Sigmoid colon (tissue), 7 donors: Measurements from ENCODE around the gene SH2D2A. TPM values are rescaled to one million over a fixed set of nuclear protein-coding genes. Genes with fewer than 3 reads are reported as not detected.

Experiments
- DNase-seq: peaks from one replicate; pipeline ENCODE4 v3.0.0-alpha.2; 2019
- H3K27ac ChIP-seq, 4 donors: fragments of 200-600 bp; sonication (generic); one replicate each; pipeline ENCODE4 v1.5.1; 2016 to 2019; ENCODE audit warnings: mild to moderate bottlenecking in 1 of 4
- H3K27me3 ChIP-seq, 3 donors: fragments of 200-600 bp; sonication (generic); one replicate each; pipeline ENCODE4 v1.5.1; 2019; ENCODE audit warnings: mild to moderate bottlenecking in 1 of 3
- H3K36me3 ChIP-seq, 4 donors: fragments of 200-600 bp; sonication (generic); one replicate each; pipeline ENCODE4 v1.5.1; 2016 to 2019
- H3K4me1 ChIP-seq, 4 donors: fragments of 200-600 bp; sonication (generic); one replicate each; pipeline ENCODE4 v1.5.1; 2017 to 2019
- H3K4me3 ChIP-seq, 4 donors: fragments of 200-600 bp; sonication (generic); one replicate each; pipeline ENCODE4 v1.5.1; 2017 to 2019; ENCODE audit warnings: mild to moderate bottlenecking in 2 of 4, moderate library complexity in 1 of 4
- H3K9me3 ChIP-seq, 4 donors: fragments of 200-600 bp in 3 of 4; sonication (generic) in 3 of 4; one replicate each; pipeline versions ENCODE4 v1.5.1 to v1.6.1; 2013 to 2019
- EP300 ChIP-seq, 4 donors: sonication (generic); formaldehyde crosslinking; IDR thresholded peaks; one replicate each; pipeline ENCODE4 v1.6.1; 2017; ENCODE audit warnings: antibody characterized with exemption in 4 of 4
- POLR2A ChIP-seq, 2 donors: fragments of 450-650 bp; IDR thresholded peaks; one replicate each; pipeline ENCODE4 v1.6.1; 2016; ENCODE audit warnings: antibody characterized with exemption in 2 of 2, mild to moderate bottlenecking in 2 of 2, moderate library complexity in 2 of 2
- POLR2AphosphoS5 ChIP-seq, 4 donors: sonication (generic); formaldehyde crosslinking; IDR thresholded peaks; one replicate each; pipeline ENCODE4 v1.6.1; 2017; ENCODE audit warnings: antibody characterized with exemption in 4 of 4
- WGBS, 2 donors: extraction: QIAGEN DNeasy Blood & Tissue Kit; methylation state at CpG; one replicate each; pipeline ENCODE4 v1.1.7; 2013; 5-methylcytosine and 5-hydroxymethylcytosine counted together
- intact Hi-C: fragments of 100-400 bp; cut with DNase I; formaldehyde crosslinking; loops from one replicate; pipeline ENCODE4 v1.15.1; 2023
- polyA plus RNA-seq, 3 donors: library from polyadenylated mRNA; stranded (reverse); fragments of 200-250 nt; gene quantifications; one replicate each; pipeline ENCODE4 v1.2.3, GENCODE V29; 2013
- total RNA-seq, 4 donors: library from RNA; depleted of rRNA; stranded (reverse); fragments of >200 nt; gene quantifications; one replicate each; pipeline ENCODE4 v1.1.0, GENCODE V29; 2016
- TF ChIP-seq, protein P1 (sequence below), 4 experiments: fragments of 450-650 bp in 3 of 4; fragments of 200-600 bp in 1 of 4; IDR thresholded peaks; one replicate each; pipeline ENCODE4 v1.5.1; 2016 to 2019; ENCODE audit warnings: antibody characterized with exemption in 4 of 4, mild to moderate bottlenecking in 3 of 4, moderate library complexity in 2 of 4
- donor health status: healthy with polysubstance abuse.
- donor health status: Bipolar disorder and iron deficiency.
- donor health status: healthy.

SH2D2A gene
- total and polyA plus RNA-seq, 7 donors = 0.69 to 8.2 (median 3.3) TPM

DNA sequence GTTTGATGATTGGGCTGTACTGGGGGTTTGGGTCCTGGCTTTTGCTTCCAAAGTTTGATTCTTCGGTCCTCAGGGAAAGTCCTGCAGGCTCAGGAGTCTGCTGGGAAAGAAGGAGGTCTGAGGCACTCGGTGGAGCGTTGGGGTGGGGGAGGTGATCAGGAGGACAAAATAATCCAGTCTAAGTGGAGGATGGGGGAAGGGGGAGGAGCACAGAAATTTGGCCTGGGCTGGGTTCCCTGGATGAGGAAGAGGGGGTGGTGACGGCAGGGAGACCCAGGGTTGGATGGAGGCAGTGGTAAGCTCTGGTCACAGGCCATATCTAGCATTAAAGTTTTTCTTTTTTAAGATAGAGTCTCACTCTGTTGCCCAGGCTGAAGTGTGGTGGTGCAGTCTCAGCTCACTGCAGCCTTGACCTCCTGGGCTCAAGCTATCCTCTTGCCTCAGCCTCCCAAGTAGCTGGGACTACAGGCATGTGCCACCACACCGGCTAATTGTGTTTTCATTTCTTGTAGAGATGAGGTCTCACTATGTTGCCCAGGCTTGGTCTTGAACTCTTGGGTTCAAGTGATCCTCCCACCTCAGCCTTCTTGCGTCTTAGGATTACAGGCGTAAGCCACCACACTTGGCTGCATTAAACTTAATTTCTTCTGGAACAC is 6.8 kb downstream of the SH2D2A start:
- Histone ChIP-seq H3K36me3 (no peaks in the 10 kb centered on the region), H3K27me3 (peaks cover 0 to 16% (median 0%) of the 10 kb centered on the region in 3 donors), H3K9me3 (no peaks in the 10 kb centered on the region), H3K4me1 (peaks cover 0 to 37% (median 29%) of the 10 kb centered on the region in 4 donors), H3K27ac (no peak overlapping the region), H3K4me3 (no peak overlapping the region)
- WGBS, 2 donors = 90 to 93% methylated on average over 7 of the region's 7 CpGs
- no peak for DNase-seq
- TF ChIP-seq POLR2A (IDR thresholded peaks at IDR 0.05) (no peak), EP300 (IDR thresholded peaks at IDR 0.05) (no peak), POLR2AphosphoS5 (IDR thresholded peaks at IDR 0.05) (no peak)
- TF ChIP-seq, protein P1, sequence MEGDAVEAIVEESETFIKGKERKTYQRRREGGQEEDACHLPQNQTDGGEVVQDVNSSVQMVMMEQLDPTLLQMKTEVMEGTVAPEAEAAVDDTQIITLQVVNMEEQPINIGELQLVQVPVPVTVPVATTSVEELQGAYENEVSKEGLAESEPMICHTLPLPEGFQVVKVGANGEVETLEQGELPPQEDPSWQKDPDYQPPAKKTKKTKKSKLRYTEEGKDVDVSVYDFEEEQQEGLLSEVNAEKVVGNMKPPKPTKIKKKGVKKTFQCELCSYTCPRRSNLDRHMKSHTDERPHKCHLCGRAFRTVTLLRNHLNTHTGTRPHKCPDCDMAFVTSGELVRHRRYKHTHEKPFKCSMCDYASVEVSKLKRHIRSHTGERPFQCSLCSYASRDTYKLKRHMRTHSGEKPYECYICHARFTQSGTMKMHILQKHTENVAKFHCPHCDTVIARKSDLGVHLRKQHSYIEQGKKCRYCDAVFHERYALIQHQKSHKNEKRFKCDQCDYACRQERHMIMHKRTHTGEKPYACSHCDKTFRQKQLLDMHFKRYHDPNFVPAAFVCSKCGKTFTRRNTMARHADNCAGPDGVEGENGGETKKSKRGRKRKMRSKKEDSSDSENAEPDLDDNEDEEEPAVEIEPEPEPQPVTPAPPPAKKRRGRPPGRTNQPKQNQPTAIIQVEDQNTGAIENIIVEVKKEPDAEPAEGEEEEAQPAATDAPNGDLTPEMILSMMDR (IDR thresholded peaks at IDR 0.05) = no peak
- intact Hi-C loops = no loop called here

DNA sequence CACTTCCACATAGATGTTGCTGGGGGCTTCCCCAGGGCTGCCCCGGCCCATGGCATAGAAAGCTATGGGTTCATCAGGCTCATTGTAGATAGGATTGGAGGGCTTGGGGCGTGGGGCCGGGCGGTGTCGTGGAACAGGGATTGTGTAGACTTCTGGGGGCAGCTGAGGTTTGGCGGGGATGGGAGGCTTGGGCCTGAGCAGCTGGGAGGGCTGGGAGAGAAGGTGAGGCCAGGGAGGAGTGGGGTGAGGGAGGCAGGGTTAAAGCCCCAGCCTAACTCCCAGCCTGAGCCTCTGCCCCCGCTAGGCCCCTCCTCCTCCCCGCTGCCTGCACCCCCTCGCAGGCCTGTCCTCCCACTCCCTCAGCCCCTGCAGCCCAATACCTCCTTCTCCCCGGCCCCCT is 7.4 kb downstream of the SH2D2A start:
- no peak overlapping the region for H3K4me3 ChIP-seq
- H3K36me3 ChIP-seq = no peaks in the 10 kb centered on the region
- H3K9me3 ChIP-seq = no peaks in the 10 kb centered on the region
- peaks cover 0 to 41% (median 30%) of the 10 kb centered on the region in 4 donors for H3K4me1 ChIP-seq
- no peak overlapping the region for H3K27ac ChIP-seq
- peaks cover 0 to 16% (median 0%) of the 10 kb centered on the region in 3 donors for H3K27me3 ChIP-seq
- 96% methylated on average over 10 of the region's 10 CpGs for WGBS, 2 donors
- TF ChIP-seq POLR2AphosphoS5 (IDR thresholded peaks at IDR 0.05) (no peak), POLR2A (IDR thresholded peaks at IDR 0.05) (no peak), EP300 (IDR thresholded peaks at IDR 0.05) (no peak)
- TF ChIP-seq, protein P1 (IDR thresholded peaks at IDR 0.05) = no peak
- DNase-seq = no peak
- intact Hi-C loops = no loop called here

- H3K4me1 ChIP-seq = peaks cover 0 to 37% (median 24%) of the 10 kb centered on the region in 4 donors
- intact Hi-C loops = no loop called here
- no peak overlapping the region for H3K27ac ChIP-seq
- no peak overlapping the region for H3K4me3 ChIP-seq
- no peaks in the 10 kb centered on the region for H3K36me3 ChIP-seq
- no peak for TF ChIP-seq POLR2A (IDR thresholded peaks at IDR 0.05)
- TF ChIP-seq, protein P1 (IDR thresholded peaks at IDR 0.05) = no peak
- TF ChIP-seq POLR2AphosphoS5 (IDR thresholded peaks at IDR 0.05) = no peak
- no peak for TF ChIP-seq EP300 (IDR thresholded peaks at IDR 0.05)
- H3K9me3 ChIP-seq = no peaks in the 10 kb centered on the region
- peaks cover 0 to 11% (median 0%) of the 10 kb centered on the region in 3 donors for H3K27me3 ChIP-seq
- no peak for DNase-seq
- 91 to 93% methylated on average over 16 of the region's 16 CpGs for WGBS, 2 donors
Measured at GRCh38 chr1:156808186-156809030, 8.2 kb downstream of the SH2D2A start.

DNA sequence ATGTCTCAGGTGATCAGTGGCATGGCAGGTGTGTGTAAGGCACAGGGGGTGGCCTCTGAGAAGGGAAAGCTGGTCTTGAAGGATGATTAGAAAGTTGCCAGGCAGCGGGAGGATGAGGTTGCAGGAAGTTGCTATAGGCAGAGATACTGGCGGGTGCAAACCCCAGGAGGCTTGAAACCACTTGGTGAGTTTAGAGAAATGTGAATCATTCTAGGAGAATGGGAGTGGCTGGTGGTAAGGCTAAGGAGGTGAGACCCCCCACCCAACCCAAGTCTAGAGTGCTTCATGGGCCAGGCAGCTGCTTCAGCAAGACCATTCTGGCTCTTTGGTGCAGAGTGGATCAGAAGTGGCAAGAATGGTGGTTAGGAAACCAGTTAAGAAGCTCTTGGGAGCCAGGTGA is 9.0 kb downstream of the SH2D2A start:
- H3K27me3 ChIP-seq = peaks cover 0 to 3% (median 0%) of the 10 kb centered on the region in 3 donors
- WGBS, 2 donors = 55 to 90% methylated on average over 2 of the region's 2 CpGs
- no peak overlapping the region for H3K4me3 ChIP-seq
- peak; percentile 50 for DNase-seq
- no peak overlapping the region for H3K27ac ChIP-seq
- no peaks in the 10 kb centered on the region for H3K36me3 ChIP-seq
- TF ChIP-seq POLR2A (IDR thresholded peaks at IDR 0.05) (no peak), EP300 (IDR thresholded peaks at IDR 0.05) (no peak), POLR2AphosphoS5 (IDR thresholded peaks at IDR 0.05) (no peak)
- TF ChIP-seq, protein P1 (IDR thresholded peaks at IDR 0.05) = no peak
- no peaks in the 10 kb centered on the region for H3K9me3 ChIP-seq
- intact Hi-C loops = no loop called here
- peaks cover 0 to 34% (median 21%) of the 10 kb centered on the region in 4 donors for H3K4me1 ChIP-seq
